BE2C (cell line): ENCODE measurements around the gene PON2.

Experiments used
- DNase-seq: peaks from one replicate; pipeline ENCODE4 v3.0.0-alpha.2; 2020
- H3K27me3 ChIP-seq: fragments of 250-450 bp; sonication (Bioruptor Pico); 2 replicates; pipeline ENCODE4 v1.5.1; 2020; ENCODE audit warnings: mild to moderate bottlenecking
- H3K36me3 ChIP-seq: fragments of 250-450 bp; sonication (Bioruptor Pico); 2 replicates; pipeline ENCODE4 v1.5.1; 2020; ENCODE audit warnings: mild to moderate bottlenecking
- H3K4me1 ChIP-seq: fragments of 250-450 bp; sonication (Bioruptor Pico); 2 replicates; pipeline ENCODE4 v1.5.1; 2020
- H3K4me3 ChIP-seq: 2 replicates; pipeline ENCODE4 v1.5.1; 2011; ENCODE audit warnings: low read depth, low read length
- H3K9me3 ChIP-seq: fragments of 250-450 bp; sonication (Bioruptor Pico); 2 replicates; pipeline ENCODE4 v1.5.1; 2020
- CTCF ChIP-seq: IDR thresholded peaks from 2 replicates; pipeline ENCODE4 v1.5.1; 2012; ENCODE audit warnings: mild to moderate bottlenecking, low read depth, low read length

The PON2 gene

GRCh38 chr7:95412075-95412474 is 22.8 kb downstream of the PON2 start:
- Histone ChIP-seq H3K9me3 (no peaks in the 10 kb centered on the region), H3K36me3 (no peaks in the 10 kb centered on the region), H3K4me1 (no peaks in the 10 kb centered on the region), H3K27me3 (no peaks in the 10 kb centered on the region), H3K4me3 (no peak overlapping the region)
- no peak for DNase-seq
- no peak for TF ChIP-seq CTCF

GRCh38 chr7:95411666-95412065 is 23.2 kb downstream of the PON2 start:
- no peak for TF ChIP-seq CTCF
- no peak for DNase-seq
- no peaks in the 10 kb centered on the region for H3K4me1 ChIP-seq
- H3K27me3 ChIP-seq = no peaks in the 10 kb centered on the region
- no peaks in the 10 kb centered on the region for H3K9me3 ChIP-seq
- H3K4me3 ChIP-seq = no peak overlapping the region
- no peaks in the 10 kb centered on the region for H3K36me3 ChIP-seq

- TF ChIP-seq CTCF = no peak
These were observed 23.8 kb downstream of the PON2 start for GRCh38 chr7:95411036-95411435.

GRCh38 chr7:95407751-95408150 is 27.1 kb downstream of the PON2 start:
- no peaks in the 10 kb centered on the region for H3K4me1 ChIP-seq
- TF ChIP-seq CTCF = no peak
- no peak for DNase-seq
- H3K4me3 ChIP-seq = no peak overlapping the region
- no peaks in the 10 kb centered on the region for H3K36me3 ChIP-seq
- H3K27me3 ChIP-seq = no peaks in the 10 kb centered on the region
- H3K9me3 ChIP-seq = no peaks in the 10 kb centered on the region

More at GRCh38 chr7:95411036-95411435, 23.8 kb downstream of the PON2 start:
- no peak for DNase-seq
- Histone ChIP-seq H3K4me1 (no peaks in the 10 kb centered on the region), H3K36me3 (no peaks in the 10 kb centered on the region), H3K27me3 (no peaks in the 10 kb centered on the region), H3K4me3 (no peak overlapping the region), H3K9me3 (no peaks in the 10 kb centered on the region)

- Histone ChIP-seq H3K27me3 (peaks cover 4% of the 10 kb centered on the region; the same call in 1 of the 2 replicates), H3K36me3 (no peaks in the 10 kb centered on the region), H3K9me3 (no peaks in the 10 kb centered on the region), H3K4me1 (no peaks in the 10 kb centered on the region), H3K4me3 (no peak overlapping the region)
- TF ChIP-seq CTCF = no peak
- DNase-seq = no peak
These were observed 29.0 kb downstream of the PON2 start for GRCh38 chr7:95405800-95406199.

GRCh38 chr7:95405208-95405607 is 29.6 kb downstream of the PON2 start:
- no peak overlapping the region for H3K4me3 ChIP-seq
- no peaks in the 10 kb centered on the region for H3K4me1 ChIP-seq
- TF ChIP-seq CTCF = no peak
- no peaks in the 10 kb centered on the region for H3K9me3 ChIP-seq
- DNase-seq = no peak
- no peaks in the 10 kb centered on the region for H3K36me3 ChIP-seq
- H3K27me3 ChIP-seq = peaks cover 4% of the 10 kb centered on the region; the same call in 1 of the 2 replicates
